GM19468 (cell line): Measurements from ENCODE around the gene LMLN.
"Not testable (repeated sequence)": the region's sequence is repeated elsewhere in the genome, so short reads cannot be mapped to it uniquely, and the experiment has no call there.

ENCODE experiments used
- ATAC-seq: cut with Tn5 transposase; IDR thresholded peaks from one replicate; pipeline ENCODE4 v1.9.1; 2021; ENCODE audit warnings: mild to moderate bottlenecking, moderate library complexity, moderate number of reproducible peaks; ENCODE audit not compliant: unreplicated experiment; ENCODE audit errors: extremely low read depth

Gene LMLN

DNA sequence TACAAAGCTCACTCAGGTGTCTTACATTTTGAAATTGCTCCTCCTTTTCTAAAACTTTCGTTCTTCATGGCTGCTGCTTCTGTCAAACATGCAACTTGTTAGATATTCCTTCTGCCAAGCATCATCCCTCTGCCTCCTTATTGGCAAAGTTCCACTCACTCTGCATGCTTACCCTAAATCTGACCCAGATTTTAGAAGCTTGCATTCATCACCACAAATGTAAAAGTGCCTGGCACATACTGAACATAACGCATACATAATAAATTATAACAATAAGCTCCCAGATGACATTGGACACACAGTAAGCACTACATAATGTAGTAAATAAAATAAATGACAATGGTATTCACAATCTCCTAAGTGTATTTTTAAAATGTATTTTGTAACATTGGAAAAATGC, 107.4 kb downstream of the LMLN start:
- no peak for ATAC-seq

DNA sequence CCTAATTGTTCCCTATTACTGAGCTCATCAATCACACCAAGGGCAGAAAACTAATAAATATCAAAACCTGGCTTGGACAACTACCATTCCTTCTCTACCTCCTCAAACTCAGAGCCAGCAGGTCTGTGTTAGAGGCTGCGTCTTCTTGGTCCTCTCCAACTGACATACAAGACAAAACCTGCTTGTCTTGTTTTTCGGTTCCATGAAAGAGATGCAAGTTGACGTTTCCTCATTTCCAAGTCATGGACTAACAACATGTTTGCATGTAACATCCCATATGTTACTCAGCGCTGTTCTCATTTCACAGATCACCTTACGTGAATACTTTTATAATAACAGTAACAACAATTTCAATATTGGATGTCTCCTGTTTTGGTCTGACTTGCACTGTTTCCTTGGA, 110.9 kb downstream of the LMLN start:
- no peak for ATAC-seq

DNA sequence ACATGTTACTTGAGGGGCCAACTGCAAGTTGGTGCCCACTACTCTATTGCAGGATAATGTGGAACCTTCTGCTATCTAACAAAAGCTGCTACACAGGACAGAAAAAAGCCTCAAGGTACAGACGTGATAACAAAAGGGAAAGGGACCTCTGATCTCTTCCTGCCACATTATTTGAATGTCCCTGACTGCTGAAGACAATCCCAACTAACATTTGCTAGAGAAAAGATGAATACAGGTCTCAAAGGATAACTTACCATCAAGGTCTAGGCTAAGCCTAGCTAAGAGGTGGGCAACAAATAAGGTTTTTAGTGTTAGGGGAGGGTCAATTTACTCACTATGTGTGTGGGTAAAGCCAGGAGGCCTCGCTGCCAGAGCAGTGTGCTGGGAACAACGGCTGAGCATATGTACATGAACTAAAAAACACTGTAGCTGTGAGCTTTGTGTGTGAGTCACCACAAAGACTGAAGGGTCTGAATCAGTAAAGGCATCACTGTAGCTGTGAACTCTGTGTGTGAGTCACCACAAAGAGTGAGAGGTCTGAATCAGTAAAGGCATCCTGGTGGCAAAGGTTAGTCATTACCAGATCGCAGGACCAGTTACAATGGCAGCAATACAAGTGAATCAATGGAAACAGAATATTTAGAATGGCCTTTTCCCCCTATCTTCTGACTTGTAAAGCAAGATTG, 111.7 kb downstream of the LMLN start:
- ATAC-seq = no peak

DNA sequence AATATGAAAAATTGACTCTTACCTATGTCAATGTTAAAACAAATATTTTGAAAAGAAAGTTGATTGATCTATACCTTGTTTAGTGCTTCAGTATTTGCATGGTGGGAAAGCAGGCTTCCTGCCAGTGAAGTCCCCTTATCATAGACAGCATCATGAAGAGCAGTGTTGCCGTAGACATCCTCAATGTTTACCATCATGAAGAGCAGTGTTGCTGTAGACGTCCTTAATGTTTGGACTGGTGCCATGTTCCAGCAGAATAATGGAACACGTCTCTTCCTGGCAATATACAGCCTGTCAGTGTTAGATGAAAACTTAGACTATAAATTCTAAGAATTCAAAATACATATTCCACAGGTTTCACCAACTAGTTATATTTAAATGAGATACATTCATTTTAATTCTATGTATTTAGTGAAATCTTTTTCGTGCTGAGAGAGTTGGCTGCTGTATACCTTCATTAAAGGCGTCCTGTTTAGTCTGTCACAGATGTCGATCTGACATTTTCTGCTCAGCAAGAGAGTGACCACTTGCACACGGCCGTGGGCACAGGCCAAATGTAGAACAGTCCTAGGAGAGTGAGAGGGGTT, 116.8 kb downstream of the LMLN start:
- no peak for ATAC-seq

DNA sequence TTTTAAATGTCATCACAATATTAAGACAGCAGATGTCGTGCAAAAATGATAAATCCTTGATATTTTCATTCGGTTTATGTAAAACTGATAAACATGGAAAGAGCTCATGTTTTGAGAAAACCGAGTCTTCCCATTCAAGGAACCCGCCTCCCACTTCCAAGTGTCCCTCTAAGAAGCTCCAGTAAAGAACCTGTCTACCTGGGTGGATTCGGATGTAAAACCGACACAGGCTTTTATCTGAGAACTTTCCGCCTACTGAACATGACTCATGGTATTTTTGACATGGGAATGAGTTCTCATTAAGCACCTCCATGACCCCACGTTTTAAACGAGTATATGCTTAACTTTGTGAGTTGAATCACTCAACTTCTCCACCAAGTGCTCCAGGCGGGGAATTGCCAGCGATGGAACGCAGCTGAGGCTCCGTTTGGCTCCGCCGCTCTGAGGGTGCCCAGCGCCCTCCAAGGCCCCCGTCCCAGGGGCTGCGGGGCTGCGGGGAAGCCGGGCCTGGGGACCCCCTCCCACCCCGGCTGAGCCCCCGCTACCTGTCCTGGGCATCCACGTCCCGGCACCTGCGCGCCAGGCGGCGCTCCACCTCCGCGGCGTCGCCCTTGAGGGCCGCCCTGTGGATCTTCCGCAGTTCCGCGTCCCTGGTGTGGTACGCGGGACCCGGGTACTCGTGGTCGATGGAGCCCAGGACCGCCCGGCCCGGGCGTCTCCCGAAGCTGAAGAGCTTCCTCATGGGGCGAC, 119.9 kb downstream of the LMLN start:
- no peak for ATAC-seq

DNA sequence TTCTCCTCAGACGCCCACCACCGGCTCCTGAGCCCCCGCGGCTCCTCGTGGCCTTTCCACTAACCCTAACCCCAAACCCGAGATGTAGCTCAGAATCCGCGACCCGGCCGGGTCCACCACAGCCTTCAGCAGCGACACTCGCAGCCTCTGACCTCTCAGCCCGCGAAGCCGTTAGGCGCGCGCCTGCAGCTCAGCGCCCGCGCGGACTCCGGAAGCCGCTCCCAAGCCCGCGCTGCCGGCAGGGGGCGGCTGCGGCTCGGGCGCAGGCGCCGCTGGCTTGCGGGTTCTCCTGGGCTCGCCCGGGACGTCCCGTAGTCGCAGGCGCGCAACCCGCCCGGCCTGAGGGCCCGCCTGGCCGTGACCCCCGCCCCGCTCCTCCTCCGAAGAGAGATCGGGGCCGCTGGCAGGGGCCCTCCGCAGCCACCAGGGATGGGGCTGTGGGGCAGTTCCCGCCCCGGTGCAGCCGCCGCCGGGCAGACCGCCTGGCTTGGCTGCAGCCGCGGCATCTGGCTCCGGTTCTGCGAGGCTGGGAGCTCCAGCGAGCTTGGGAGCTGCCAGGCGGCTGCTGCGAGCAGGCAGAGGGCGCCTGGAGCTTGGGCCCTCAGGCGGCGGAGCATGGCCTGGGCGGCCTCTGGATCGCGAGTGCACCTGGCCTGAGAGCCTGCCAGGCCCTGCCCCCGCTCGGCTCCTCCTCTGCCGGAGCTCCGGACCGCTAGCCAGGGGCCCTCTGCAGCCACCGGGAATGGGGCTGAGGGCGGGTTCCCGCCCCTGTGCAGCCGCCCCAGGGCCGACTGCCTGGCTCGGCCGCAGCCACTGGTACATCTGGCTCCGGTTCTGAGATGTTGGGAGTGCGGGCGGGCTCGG, 120.7 kb downstream of the LMLN start:
- ATAC-seq = no peak

DNA sequence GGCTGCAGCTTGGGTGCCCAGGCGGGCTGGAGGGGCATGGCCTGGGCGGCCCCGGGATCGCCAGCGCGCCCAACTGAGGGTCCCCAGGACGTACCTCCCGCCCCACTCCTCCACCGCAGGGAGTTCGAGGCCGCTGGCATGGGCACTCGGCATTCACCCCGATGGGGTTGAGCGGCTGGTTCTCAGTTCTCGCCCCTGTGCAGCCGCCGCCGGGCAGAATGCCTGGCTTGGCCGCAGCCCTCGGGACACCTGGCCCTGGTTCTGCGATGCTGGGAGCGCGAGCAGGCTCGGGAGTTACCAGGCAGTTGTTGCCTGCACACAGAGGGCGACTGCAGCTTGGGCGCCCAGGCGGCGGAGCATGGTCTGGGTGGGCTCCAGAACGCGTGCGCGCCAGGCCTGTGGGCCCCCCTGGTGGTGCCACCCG, 121.4 kb downstream of the LMLN start:
- no peak for ATAC-seq

DNA sequence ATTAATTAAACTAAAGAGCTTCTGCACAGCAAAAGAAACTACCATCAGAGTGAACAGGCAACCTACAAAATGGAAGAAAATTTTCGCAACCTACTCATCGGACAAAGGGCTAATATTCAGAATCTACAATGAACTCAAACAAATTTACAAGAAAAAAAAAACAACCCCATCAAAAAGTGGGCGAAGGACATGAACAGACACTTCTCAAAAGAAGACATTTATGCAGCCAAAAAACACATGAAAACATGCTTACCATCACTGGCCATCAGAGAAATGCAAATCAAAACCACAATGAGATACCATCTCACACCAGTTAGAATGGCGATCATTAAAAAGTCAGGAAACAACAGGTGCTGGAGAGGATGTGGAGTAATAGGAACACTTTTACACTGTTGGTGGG, 122.2 kb downstream of the LMLN start:
- not testable (repeated sequence) for ATAC-seq

DNA sequence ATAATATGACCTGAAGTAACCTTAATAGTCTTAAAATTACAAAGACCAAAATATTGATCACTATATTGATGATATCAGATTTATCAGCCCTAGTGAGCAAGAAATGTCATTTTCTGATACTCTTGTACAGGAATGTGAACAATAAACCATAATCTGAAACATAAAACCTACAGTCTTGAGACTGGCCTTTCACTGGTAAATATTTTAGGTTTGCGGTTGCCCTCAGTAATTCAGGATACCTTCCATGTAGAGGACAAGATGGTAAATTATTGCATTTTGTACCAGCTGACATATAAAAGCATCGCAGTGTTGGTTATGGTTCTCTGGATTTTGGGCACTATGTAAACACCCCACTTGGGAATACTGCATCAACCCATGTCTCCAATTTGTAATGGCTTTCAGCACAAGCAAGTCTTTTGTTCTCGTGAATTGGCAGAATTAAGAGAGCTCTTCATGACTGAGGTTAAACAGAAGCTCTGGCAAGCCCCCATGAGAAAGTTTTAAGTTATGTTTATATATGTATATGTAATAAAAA, 128.5 kb downstream of the LMLN start:
- ATAC-seq = no peak

DNA sequence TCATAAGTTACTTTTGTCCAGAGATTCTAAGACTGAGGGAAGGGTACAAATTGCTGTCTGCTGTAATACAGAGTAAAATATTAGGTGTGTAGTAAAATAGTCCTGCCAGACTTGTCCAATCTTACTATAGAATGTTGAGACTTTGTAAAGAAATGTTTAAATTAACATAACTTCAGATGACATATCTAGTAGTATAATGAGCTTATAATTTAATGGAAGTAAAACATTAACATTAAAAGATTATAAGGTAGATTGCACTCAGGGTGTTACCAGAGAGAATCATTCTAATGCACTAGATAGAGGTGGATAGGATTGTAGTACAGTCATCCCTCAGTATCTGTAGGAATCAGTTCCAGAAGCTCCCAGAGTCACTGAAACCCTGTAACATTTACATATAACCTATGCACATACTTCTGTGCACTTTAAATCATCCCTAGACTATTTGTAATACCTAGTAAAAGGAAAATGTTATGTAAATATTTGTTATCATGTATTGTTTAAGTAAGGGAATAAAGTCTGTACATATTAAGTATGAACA, 130.8 kb downstream of the LMLN start:
- ATAC-seq = no peak

DNA sequence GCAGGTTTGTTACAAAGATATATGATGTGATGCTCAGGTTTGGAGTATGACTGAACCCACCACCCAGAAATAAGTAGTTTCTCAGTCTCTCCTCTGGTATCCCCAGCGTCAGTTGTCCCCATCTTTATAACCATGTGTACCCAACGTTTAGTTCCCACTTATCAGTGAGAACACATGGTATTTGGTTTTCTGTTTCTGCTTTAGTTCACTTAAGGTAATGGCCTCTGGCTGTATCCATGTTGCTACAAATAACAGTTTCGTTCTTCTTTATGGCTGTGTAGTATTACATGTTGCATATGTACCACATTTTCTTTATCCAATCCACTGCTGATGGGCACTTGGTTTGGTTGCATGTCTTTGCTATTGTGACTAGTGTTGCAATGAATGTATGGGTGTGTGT, 132.3 kb downstream of the LMLN start:
- no peak for ATAC-seq

DNA sequence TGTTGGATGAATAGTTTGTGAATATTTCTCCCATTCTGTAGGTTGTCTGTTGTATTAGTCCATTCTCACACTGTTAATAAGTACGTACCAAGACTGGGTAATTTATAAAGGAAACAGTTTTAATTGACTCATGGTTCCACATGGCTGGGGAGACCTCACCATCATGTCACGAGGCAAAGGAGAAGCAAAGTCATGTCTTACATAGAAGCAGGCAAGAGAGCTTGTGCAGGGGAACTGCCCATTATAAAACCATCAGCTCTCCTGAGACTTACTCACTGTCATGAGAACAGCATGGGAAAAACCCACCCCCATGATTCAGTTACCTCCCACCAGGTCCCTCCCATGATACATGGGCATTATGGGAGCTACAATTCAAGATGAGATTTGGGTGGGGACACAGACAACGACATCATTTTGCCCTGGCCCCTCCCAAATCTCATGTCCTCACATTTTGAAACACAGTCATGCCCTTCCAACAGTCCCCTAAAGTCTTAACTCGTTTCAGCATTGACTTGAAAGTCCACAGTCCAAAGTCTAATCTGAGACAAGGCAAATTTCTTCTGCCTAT, 133.2 kb downstream of the LMLN start:
- no peak for ATAC-seq
